SK-N-SH treated with all-trans-retinoic acid at 6 μM for 48 hours (cell line): ENCODE data around the gene CERT1.
"Not testable (repeated sequence)": the region's sequence is repeated elsewhere in the genome, so short reads cannot be mapped to it uniquely, and the experiment has no call there.

Source experiments
- ATAC-seq: fragments of 200-7000 bp; cut with Tn5 transposase; 3 replicates; pipeline ENCODE4 v1.9.1; 2020; ENCODE audit warnings: mild to moderate bottlenecking, moderate library complexity
- BACH2 ChIP-seq: fragments of 250-450 bp; sonication (Bioruptor Pico); IDR thresholded peaks from 2 replicates; pipeline ENCODE4 v1.9.0; 2021; ENCODE audit warnings: mild to moderate bottlenecking, borderline replicate concordance
- CSDC2 ChIP-seq: fragments of 250-450 bp; sonication (Bioruptor Pico); IDR thresholded peaks from 2 replicates; pipeline ENCODE4 v1.5.0; 2020; ENCODE audit warnings: mild to moderate bottlenecking, moderate library complexity
- ISL1 ChIP-seq: fragments of 250-450 bp; sonication (Bioruptor Pico); IDR thresholded peaks from 2 replicates; pipeline ENCODE4 v2.1.2; 2022; ENCODE audit warnings: mild to moderate bottlenecking, moderate library complexity
- OSR1 ChIP-seq: fragments of 250-450 bp; sonication (Bioruptor Pico); IDR thresholded peaks from 2 replicates; pipeline ENCODE4 v1.8.0; 2022; ENCODE audit warnings: moderate library complexity, mild to moderate bottlenecking, inconsistent platforms
- PPARA ChIP-seq: fragments of 250-450 bp; sonication (Bioruptor Pico); IDR thresholded peaks from 2 replicates; pipeline ENCODE4 v1.5.0; 2020; ENCODE audit warnings: mild to moderate bottlenecking, borderline replicate concordance
- RARB ChIP-seq: fragments of 250-450 bp; sonication (Bioruptor Pico); IDR thresholded peaks from 2 replicates; pipeline ENCODE4 v1.8.0; 2021; ENCODE audit warnings: mild to moderate bottlenecking, moderate library complexity
- SNAI2 ChIP-seq: fragments of 250-450 bp; sonication (Bioruptor Pico); IDR thresholded peaks from 2 replicates; pipeline ENCODE4 v1.5.0; 2020; ENCODE audit warnings: mild to moderate bottlenecking, moderate library complexity
- TCF4 ChIP-seq: fragments of 250-450 bp; sonication (Bioruptor Pico); IDR thresholded peaks from 2 replicates; pipeline ENCODE4 v1.8.0; 2021; ENCODE audit warnings: mild to moderate bottlenecking, moderate library complexity, borderline replicate concordance
- TOX ChIP-seq: fragments of 250-450 bp; sonication (Bioruptor Pico); IDR thresholded peaks from 2 replicates; pipeline ENCODE4 v1.8.0; 2021; ENCODE audit warnings: mild to moderate bottlenecking, moderate library complexity, borderline replicate concordance
- ZC3H10 ChIP-seq: fragments of 250-450 bp; sonication (Bioruptor Pico); IDR thresholded peaks from 2 replicates; pipeline ENCODE4 v1.5.1; 2021; ENCODE audit warnings: mild to moderate bottlenecking, moderate library complexity
- ZFP3 ChIP-seq: fragments of 250-450 bp; sonication (Bioruptor Pico); IDR thresholded peaks from 2 replicates; pipeline ENCODE4 v1.5.0; 2020; ENCODE audit warnings: mild to moderate bottlenecking, moderate library complexity
- ZFP30 ChIP-seq: fragments of 450-650 bp; formaldehyde crosslinking; IDR thresholded peaks from 2 replicates; pipeline ENCODE4 v1.5.0; 2022; ENCODE audit warnings: mild to moderate bottlenecking, moderate library complexity
- ZNF70 ChIP-seq: fragments of 450-650 bp; formaldehyde crosslinking; IDR thresholded peaks from 2 replicates; pipeline ENCODE4 v1.5.0; 2020; ENCODE audit warnings: mild to moderate bottlenecking, moderate library complexity
- TF ChIP-seq, protein P1 (sequence below): fragments of 250-450 bp; sonication (Bioruptor Pico); IDR thresholded peaks from 2 replicates; pipeline ENCODE4 v1.5.1; 2020; ENCODE audit warnings: low read depth, mild to moderate bottlenecking, moderate library complexity
- TF ChIP-seq, protein P2 (sequence below): fragments of 250-450 bp; sonication (Bioruptor Pico); IDR thresholded peaks from 2 replicates; pipeline ENCODE4 v1.8.0; 2020; ENCODE audit warnings: mild to moderate bottlenecking, moderate library complexity, borderline replicate concordance
- TF ChIP-seq, protein P3 (sequence below): fragments of 250-450 bp; sonication (Bioruptor Pico); IDR thresholded peaks from 2 replicates; pipeline ENCODE4 v1.5.0; 2020; ENCODE audit warnings: mild to moderate bottlenecking, moderate library complexity
- TF ChIP-seq, protein P4 (sequence below): fragments of 250-450 bp; sonication (Bioruptor Pico); IDR thresholded peaks from 2 replicates; pipeline ENCODE4 v1.8.0; 2021; ENCODE audit warnings: low read depth, mild to moderate bottlenecking, moderate library complexity, borderline replicate concordance

Gene CERT1

DNA sequence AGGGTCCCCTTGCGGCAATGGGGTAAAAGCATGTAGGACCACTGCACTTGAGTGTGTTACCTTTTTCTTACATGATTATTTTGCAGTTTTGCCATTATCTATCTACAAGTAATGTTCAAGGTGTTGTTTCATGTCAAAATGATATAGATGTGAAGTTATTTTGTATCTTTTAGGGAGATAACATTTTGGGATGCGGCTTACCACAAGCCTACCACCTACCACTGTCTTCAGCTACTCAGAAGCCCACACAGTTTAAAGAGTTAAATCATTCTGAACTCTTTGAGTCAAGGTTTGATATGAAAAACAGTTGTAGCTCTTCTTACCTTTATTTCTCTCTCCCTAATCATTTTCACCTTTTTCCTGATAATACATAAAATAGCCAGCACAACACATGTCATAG lies 19.8 kb downstream of the CERT1 start (continued):
- TF ChIP-seq TOX: no peak
- TF ChIP-seq SNAI2 (CRISPR knock-in tag): no peak
- no peak for TF ChIP-seq ZFP3 (CRISPR knock-in tag)
- no peak for TF ChIP-seq ZNF70 (CRISPR knock-in tag)
- TF ChIP-seq, protein P1, sequence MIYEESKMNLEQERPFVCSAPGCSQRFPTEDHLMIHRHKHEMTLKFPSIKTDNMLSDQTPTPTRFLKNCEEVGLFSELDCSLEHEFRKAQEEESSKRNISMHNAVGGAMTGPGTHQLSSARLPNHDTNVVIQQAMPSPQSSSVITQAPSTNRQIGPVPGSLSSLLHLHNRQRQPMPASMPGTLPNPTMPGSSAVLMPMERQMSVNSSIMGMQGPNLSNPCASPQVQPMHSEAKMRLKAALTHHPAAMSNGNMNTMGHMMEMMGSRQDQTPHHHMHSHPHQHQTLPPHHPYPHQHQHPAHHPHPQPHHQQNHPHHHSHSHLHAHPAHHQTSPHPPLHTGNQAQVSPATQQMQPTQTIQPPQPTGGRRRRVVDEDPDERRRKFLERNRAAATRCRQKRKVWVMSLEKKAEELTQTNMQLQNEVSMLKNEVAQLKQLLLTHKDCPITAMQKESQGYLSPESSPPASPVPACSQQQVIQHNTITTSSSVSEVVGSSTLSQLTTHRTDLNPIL (CRISPR knock-in tag): no peak
- no peak for TF ChIP-seq ISL1 (CRISPR knock-in tag)
- no peak for TF ChIP-seq RARB

DNA sequence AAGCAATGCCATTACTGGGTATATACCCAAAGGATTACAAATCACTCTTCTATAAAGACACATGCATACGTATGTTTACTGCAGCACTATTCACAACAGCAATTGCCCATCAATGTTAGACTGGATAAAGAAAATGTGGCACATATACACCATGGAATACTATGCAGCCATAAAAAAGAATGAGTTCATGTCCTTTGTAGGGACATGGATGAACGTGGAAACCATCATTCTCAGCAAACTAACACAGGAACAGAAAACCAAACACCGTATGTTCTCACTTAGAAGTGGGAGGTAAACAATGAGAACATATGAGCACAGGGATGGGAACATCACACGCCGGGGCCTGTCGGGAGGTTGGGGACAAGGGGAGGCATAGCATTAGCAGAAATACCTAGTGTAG lies 21.6 kb downstream of the CERT1 start:
- not testable (repeated sequence) for ATAC-seq

DNA sequence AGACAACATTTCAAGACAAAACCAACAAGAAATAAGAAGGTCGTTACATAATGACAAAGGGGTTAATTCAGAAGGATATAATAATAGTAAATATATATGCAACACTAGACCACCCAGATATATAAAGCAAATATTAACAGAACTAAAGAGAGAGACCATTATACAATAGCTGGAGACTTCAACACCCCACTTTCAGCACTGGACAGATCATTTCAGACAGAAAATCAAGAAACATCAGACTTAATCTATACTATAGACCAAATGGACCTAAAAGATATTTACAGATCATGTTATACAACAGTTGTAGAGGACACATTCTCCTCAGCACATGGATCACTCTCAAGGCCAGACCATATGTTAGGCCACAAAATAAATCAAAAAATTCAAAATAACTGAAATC lies 26.8 kb downstream of the CERT1 start:
- ATAC-seq: no peak
- TF ChIP-seq, protein P1 (CRISPR knock-in tag): no peak
- no peak for TF ChIP-seq ZFP30 (CRISPR knock-in tag)

DNA sequence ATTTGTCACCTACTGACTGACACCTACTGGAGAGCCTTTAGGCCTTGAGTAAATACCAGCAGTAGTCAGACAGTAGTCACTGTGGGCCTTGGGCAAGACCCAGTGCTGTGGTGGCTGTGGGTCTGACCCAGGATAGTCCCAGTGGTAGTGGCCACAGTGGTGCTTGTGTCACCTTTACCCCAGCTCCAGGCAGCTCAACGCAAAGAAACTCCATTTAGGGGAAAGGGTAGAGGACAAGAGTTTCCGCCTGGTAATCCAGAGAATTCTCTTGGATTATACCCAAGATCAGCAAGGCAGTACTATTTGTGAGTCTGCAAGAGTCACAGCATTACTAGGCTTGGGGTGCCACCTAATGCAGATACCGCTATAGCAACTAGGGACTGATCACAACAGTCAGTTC lies 28.9 kb downstream of the CERT1 start:
- TF ChIP-seq TOX (no peak), ZFP3 (CRISPR knock-in tag) (no peak), CSDC2 (no peak), OSR1 (no peak), SNAI2 (CRISPR knock-in tag) (no peak), TCF4 (CRISPR knock-in tag) (no peak)
- TF ChIP-seq, protein P1 (CRISPR knock-in tag): no peak
- TF ChIP-seq, protein P2, sequence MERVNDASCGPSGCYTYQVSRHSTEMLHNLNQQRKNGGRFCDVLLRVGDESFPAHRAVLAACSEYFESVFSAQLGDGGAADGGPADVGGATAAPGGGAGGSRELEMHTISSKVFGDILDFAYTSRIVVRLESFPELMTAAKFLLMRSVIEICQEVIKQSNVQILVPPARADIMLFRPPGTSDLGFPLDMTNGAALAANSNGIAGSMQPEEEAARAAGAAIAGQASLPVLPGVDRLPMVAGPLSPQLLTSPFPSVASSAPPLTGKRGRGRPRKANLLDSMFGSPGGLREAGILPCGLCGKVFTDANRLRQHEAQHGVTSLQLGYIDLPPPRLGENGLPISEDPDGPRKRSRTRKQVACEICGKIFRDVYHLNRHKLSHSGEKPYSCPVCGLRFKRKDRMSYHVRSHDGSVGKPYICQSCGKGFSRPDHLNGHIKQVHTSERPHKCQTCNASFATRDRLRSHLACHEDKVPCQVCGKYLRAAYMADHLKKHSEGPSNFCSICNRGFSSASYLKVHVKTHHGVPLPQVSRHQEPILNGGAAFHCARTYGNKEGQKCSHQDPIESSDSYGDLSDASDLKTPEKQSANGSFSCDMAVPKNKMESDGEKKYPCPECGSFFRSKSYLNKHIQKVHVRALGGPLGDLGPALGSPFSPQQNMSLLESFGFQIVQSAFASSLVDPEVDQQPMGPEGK (CRISPR knock-in tag): no peak
- TF ChIP-seq, protein P3, sequence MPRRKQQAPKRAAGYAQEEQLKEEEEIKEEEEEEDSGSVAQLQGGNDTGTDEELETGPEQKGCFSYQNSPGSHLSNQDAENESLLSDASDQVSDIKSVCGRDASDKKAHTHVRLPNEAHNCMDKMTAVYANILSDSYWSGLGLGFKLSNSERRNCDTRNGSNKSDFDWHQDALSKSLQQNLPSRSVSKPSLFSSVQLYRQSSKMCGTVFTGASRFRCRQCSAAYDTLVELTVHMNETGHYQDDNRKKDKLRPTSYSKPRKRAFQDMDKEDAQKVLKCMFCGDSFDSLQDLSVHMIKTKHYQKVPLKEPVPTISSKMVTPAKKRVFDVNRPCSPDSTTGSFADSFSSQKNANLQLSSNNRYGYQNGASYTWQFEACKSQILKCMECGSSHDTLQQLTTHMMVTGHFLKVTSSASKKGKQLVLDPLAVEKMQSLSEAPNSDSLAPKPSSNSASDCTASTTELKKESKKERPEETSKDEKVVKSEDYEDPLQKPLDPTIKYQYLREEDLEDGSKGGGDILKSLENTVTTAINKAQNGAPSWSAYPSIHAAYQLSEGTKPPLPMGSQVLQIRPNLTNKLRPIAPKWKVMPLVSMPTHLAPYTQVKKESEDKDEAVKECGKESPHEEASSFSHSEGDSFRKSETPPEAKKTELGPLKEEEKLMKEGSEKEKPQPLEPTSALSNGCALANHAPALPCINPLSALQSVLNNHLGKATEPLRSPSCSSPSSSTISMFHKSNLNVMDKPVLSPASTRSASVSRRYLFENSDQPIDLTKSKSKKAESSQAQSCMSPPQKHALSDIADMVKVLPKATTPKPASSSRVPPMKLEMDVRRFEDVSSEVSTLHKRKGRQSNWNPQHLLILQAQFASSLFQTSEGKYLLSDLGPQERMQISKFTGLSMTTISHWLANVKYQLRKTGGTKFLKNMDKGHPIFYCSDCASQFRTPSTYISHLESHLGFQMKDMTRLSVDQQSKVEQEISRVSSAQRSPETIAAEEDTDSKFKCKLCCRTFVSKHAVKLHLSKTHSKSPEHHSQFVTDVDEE (CRISPR knock-in tag): no peak
- no peak for ATAC-seq

DNA sequence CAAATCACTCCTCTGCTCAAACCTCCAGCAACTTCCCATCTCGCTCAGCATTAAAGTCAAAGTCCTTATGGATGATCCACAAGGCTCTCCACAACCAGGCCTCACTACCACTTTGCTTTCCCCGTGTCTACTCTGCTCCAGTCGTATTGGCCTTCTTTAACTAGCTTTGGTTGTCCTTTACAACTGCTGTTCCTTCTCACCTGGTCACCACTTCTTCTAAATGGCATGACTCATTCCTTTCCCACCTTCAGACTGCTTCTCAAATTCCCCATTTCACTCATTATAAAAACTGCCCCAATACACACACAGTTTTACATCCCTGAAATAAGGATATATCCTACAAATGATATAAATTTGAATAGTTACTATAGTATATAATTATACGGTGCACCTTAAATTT lies 30.4 kb downstream of the CERT1 start:
- TF ChIP-seq TCF4 (CRISPR knock-in tag): no peak
- TF ChIP-seq PPARA (CRISPR knock-in tag): no peak
- no peak for TF ChIP-seq ZC3H10 (CRISPR knock-in tag)
- TF ChIP-seq BACH2 (CRISPR knock-in tag): no peak
- no peak for TF ChIP-seq CSDC2
- no peak for TF ChIP-seq OSR1
- TF ChIP-seq, protein P4, sequence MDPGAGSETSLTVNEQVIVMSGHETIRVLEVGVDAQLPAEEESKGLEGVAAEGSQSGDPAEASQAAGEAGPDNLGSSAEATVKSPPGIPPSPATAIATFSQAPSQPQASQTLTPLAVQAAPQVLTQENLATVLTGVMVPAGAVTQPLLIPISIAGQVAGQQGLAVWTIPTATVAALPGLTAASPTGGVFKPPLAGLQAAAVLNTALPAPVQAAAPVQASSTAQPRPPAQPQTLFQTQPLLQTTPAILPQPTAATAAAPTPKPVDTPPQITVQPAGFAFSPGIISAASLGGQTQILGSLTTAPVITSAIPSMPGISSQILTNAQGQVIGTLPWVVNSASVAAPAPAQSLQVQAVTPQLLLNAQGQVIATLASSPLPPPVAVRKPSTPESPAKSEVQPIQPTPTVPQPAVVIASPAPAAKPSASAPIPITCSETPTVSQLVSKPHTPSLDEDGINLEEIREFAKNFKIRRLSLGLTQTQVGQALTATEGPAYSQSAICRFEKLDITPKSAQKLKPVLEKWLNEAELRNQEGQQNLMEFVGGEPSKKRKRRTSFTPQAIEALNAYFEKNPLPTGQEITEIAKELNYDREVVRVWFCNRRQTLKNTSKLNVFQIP (CRISPR knock-in tag): no peak
- ATAC-seq: no peak
